ENCODE results near the gene ANKFY1.

ANKFY1 gene

GRCh38 chr17:4176808-4177472 lies 86.8 kb downstream of the ANKFY1 start:
- no peak for DNase-seq

GRCh38 chr17:4175921-4176807 lies 87.6 kb downstream of the ANKFY1 start:
- DNase-seq: no peak

GRCh38 chr17:4174556-4174955 lies 89.2 kb downstream of the ANKFY1 start:
- no peak for DNase-seq

- no peak for DNase-seq
These were observed 90.0 kb downstream of the ANKFY1 start for GRCh38 chr17:4173781-4174180.

- no peak for DNase-seq
These were observed 91.4 kb downstream of the ANKFY1 start for GRCh38 chr17:4172356-4172755.

GRCh38 chr17:4170639-4171280 lies 93.0 kb downstream of the ANKFY1 start:
- no peak for DNase-seq

GRCh38 chr17:4167786-4168185 lies 96.0 kb downstream of the ANKFY1 start:
- DNase-seq: peak; percentile 77

- DNase-seq: no peak
These were observed 97.4 kb downstream of the ANKFY1 start for GRCh38 chr17:4166419-4166818.

- DNase-seq: no peak
These were observed 98.3 kb downstream of the ANKFY1 start for GRCh38 chr17:4165301-4166010.

GRCh38 chr17:4163951-4164350 lies 99.8 kb downstream of the ANKFY1 start:
- peak; percentile 22 for DNase-seq

- peak; percentile 91 for DNase-seq
These were observed 100.9 kb downstream of the ANKFY1 start for GRCh38 chr17:4162775-4163466.

GRCh38 chr17:4162321-4162720 lies 101.5 kb downstream of the ANKFY1 start:
- no peak for DNase-seq

GRCh38 chr17:4161967-4162305 lies 101.8 kb downstream of the ANKFY1 start:
- DNase-seq: no peak

GRCh38 chr17:4161192-4161966 lies 102.4 kb downstream of the ANKFY1 start:
- DNase-seq: peak; percentile 82

GRCh38 chr17:4160294-4160859 lies 103.4 kb downstream of the ANKFY1 start:
- no peak for DNase-seq

- no peak for DNase-seq
These were observed 104.0 kb downstream of the ANKFY1 start for GRCh38 chr17:4159761-4160160.

- no peak for DNase-seq
These were observed 106.0 kb downstream of the ANKFY1 start for GRCh38 chr17:4157618-4158333.

- DNase-seq: no peak
These were observed 106.9 kb downstream of the ANKFY1 start for GRCh38 chr17:4156750-4157381.

- DNase-seq: no peak
These were observed 107.7 kb downstream of the ANKFY1 start for GRCh38 chr17:4155980-4156620.

- no peak for DNase-seq
These were observed 109.6 kb downstream of the ANKFY1 start for GRCh38 chr17:4154201-4154600.

All from MV-4-11 (cell line).